HepG2 (cell line): ENCODE data around the gene MGMT. TPM values are rescaled to one million over a fixed set of nuclear protein-coding genes. Genes with fewer than 3 reads are reported as not detected.

Source experiments
- ATAC-seq: fragments of 200-7000 bp; cut with Tn5 transposase; 3 replicates; pipeline ENCODE4 v1.9.1; 2020; ENCODE audit warnings: mild to moderate bottlenecking, moderate library complexity
- BruUV-seq: library from RNA; stranded (reverse); fragments of 400-500 nt; replicated peaks from 2 replicates; lab custom pipeline; 2021; lab: Mats Ljungman, UMichigan
- CTCF ChIA-PET: fragments of 300-600 bp; formaldehyde crosslinking; extraction: SDS; loops from one replicate; lab custom pipeline; 2021; ENCODE audit warnings: low total read pairs, inconsistent platforms, low intra/inter-chr PET ratio; lab: Yijun Ruan, JAX
- POLR2A ChIA-PET: fragments of 350-600 bp; sonication (Branson Sonifier 250); formaldehyde crosslinking; loops from one replicate; lab custom pipeline; 2020; ENCODE audit warnings: antibody characterized with exemption, inconsistent platforms; lab: Yijun Ruan, JAX
- DNase-seq: peaks from one replicate; pipeline ENCODE4 v3.0.0-alpha.2; 2015; ENCODE audit warnings: low spot score
- FAIRE-seq: peaks from 3 replicates; lab custom pipeline; 2011; peaks lifted over from hg19 to GRCh38; lab: Jason Lieb, UNC
- H2AFZ ChIP-seq: one replicate; pipeline ENCODE4 v1.6.1; 2011; ENCODE audit warnings: low read length, inconsistent platforms
- H3K27ac ChIP-seq: fragments of 300-600 bp; 3 replicates; pipeline ENCODE4 v1.8.0; 2011; ENCODE audit warnings: mixed run types, mild to moderate bottlenecking, mixed read lengths, low read length, inconsistent platforms; ENCODE audit not compliant: insufficient read depth; ENCODE audit errors: extremely low read length
- H3K27me3 ChIP-seq, 2 experiments: fragments of 200-600 bp in 1 of 2; 2 replicates in 1 of 2; 3 replicates in 1 of 2; pipeline versions ENCODE4 v1.6.0 to v1.8.0; 2011; ENCODE audit warnings: low read length in 2 of 2, mild to moderate bottlenecking in 2 of 2, moderate library complexity in 2 of 2, inconsistent platforms in 1 of 2; ENCODE audit not compliant: insufficient read depth in 2 of 2, control insufficient read depth in 1 of 2
- H3K36me3 ChIP-seq, 2 experiments: fragments of 200-600 bp in 1 of 2; replicated peaks in 1 of 2; 2 replicates in 1 of 2; 3 replicates in 1 of 2; pipeline versions ENCODE4 v1.5.1 to v1.8.0; 2011; ENCODE audit warnings: low read length in 2 of 2, inconsistent platforms in 1 of 2; ENCODE audit not compliant: insufficient read depth in 2 of 2, control insufficient read depth in 1 of 2
- H3K4me1 ChIP-seq: 2 replicates; pipeline ENCODE4 v1.5.1; 2012; ENCODE audit warnings: low read length, inconsistent platforms; ENCODE audit not compliant: insufficient read depth
- H3K4me2 ChIP-seq: 2 replicates; pipeline ENCODE4 v1.6.0; 2011; ENCODE audit warnings: low read depth, low read length, inconsistent platforms
- H3K4me3 ChIP-seq, 3 experiments: fragments of 200-600 bp in 1 of 3; sonication (generic), shearing (Covaris generic) in 1 of 3; replicated peaks in 1 of 3; 2 replicates each; pipeline ENCODE4 v1.5.1; 2011 to 2016; ENCODE audit warnings: low read length in 3 of 3, inconsistent platforms in 2 of 3, low read depth in 2 of 3, mild to moderate bottlenecking in 2 of 3, control low read depth in 1 of 3, mixed read lengths in 1 of 3; ENCODE audit not compliant: insufficient read depth in 1 of 3
- H3K79me2 ChIP-seq: one replicate; pipeline ENCODE4 v1.6.1; 2011; ENCODE audit warnings: low read length, inconsistent platforms; ENCODE audit not compliant: insufficient read depth
- H3K9ac ChIP-seq: 2 replicates; pipeline ENCODE4 v1.6.0; 2011; ENCODE audit warnings: mild to moderate bottlenecking, low read depth, low read length, inconsistent platforms; ENCODE audit not compliant: insufficient read depth
- H3K9me3 ChIP-seq: 2 replicates; pipeline ENCODE4 v1.5.1; 2012; ENCODE audit warnings: mild to moderate bottlenecking, low read length
- H4K20me1 ChIP-seq: 2 replicates; pipeline ENCODE4 v1.6.0; 2011; ENCODE audit warnings: inconsistent platforms, mild to moderate bottlenecking, low read length, moderate library complexity; ENCODE audit not compliant: insufficient read depth
- SMAD1 ChIP-seq: sonication (generic); formaldehyde crosslinking; IDR thresholded peaks from 2 replicates; pipeline ENCODE4 v1.4.0; 2020; ENCODE audit warnings: missing genetic modification reagents, low read depth, mild to moderate bottlenecking, borderline replicate concordance
- ZNF644 ChIP-seq: IDR thresholded peaks from 2 replicates; pipeline ENCODE4 v1.6.1; 2016; ENCODE audit warnings: low read depth
- WGBS: methylation state at CpG from one replicate; pipeline ENCODE4 v1.1.6; 2017; ENCODE audit warnings: low lambda C conversion rate; 5-methylcytosine and 5-hydroxymethylcytosine counted together
- in situ Hi-C: cut with HindIII; loops from 2 replicates; pipeline ENCODE4 v1.10.0; 2017; ENCODE audit warnings: low pct_unique_long_range_greater_than_20kb; ENCODE audit not compliant: extremely low pct_ligation_motif_present
- intact Hi-C: fragments of 100-400 bp; cut with micrococcal nuclease; formaldehyde crosslinking; loops from one replicate; pipeline ENCODE4 v1.10.0; 2022; ENCODE audit not compliant: unreplicated experiment
- polyA plus RNA-seq, 8 experiments: library from polyadenylated mRNA; depleted of rRNA in 3 of 8; stranded (reverse) in 7 of 8; unstranded in 1 of 8; fragments of >200 nt; fragmentation: Illumina TruSeq in 4 of 8; extraction: Trizol in 4 of 8; gene quantifications; 2 replicates each; pipeline versions ENCODE4 v1.2.1 to v1.2.3, GENCODE V29; 2011 to 2016; ENCODE audit warnings: low read depth in 4 of 8, missing spikeins in 1 of 8, mixed read lengths in 1 of 8; ENCODE audit not compliant: insufficient read depth in 1 of 8
- total RNA-seq, 5 experiments: library from RNA; depleted of rRNA; stranded (reverse); fragments of >200 nt; fragmentation: Illumina TruSeq; extraction: Trizol; gene quantifications; 2 replicates each; pipeline ENCODE4 v1.2.3, GENCODE V29; 2016; ENCODE audit warnings: low read depth in 1 of 5
- TF ChIP-seq, protein P1 (sequence below): sonication (generic); formaldehyde crosslinking; IDR thresholded peaks from 2 replicates; pipeline ENCODE4 v1.5.0; 2020; ENCODE audit warnings: mild to moderate bottlenecking, missing genetic modification reagents
- TF ChIP-seq, protein P2 (sequence below): sonication (generic); formaldehyde crosslinking; IDR thresholded peaks from 2 replicates; pipeline ENCODE4 v1.5.0; 2020; ENCODE audit warnings: mild to moderate bottlenecking, low read depth, missing genetic modification reagents, borderline replicate concordance
- TF ChIP-seq, protein P3 (sequence below): sonication (generic); formaldehyde crosslinking; conservative IDR thresholded peaks from 2 replicates; pipeline ENCODE4 v1.5.0; 2020; ENCODE audit warnings: missing genetic modification reagents
- TF ChIP-seq, protein P4 (sequence below): sonication (generic); formaldehyde crosslinking; IDR thresholded peaks from 2 replicates; pipeline ENCODE4 v1.5.0; 2020; ENCODE audit warnings: mild to moderate bottlenecking, missing genetic modification reagents

The MGMT gene
- total and polyA plus RNA-seq, 2 of the 13 experiments (the other 11 are each of a cell fraction or from before 2014, with no cell fraction given): 12.0 to 19.5 TPM

DNA sequence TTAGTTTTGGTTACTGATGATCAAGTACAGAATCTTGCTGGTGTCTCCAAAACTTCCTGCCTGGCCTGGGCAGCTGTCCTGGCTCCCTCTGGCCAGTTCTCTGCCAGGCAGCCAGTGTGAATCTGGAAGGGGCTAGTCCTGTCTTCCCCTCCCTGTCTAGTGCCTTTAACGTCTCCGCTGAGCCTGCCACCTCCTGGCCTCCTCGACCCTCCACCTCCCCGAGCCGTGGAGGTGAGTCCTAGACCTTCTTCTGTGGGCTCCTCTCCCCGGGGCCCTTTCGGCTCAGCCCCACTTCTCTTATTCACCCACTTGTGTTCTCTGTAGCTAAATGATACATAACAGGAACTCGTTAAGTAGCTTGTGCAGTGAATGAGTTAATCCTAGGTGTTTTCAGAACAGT lies 218.2 kb downstream of the MGMT start:
- CTCF ChIA-PET: no interaction called here

More for the DNA sequence above, 218.2 kb downstream of the MGMT start:
- ATAC-seq (no peak), DNase-seq (no peak), FAIRE-seq (no peak)
- TF ChIP-seq, protein P1, sequence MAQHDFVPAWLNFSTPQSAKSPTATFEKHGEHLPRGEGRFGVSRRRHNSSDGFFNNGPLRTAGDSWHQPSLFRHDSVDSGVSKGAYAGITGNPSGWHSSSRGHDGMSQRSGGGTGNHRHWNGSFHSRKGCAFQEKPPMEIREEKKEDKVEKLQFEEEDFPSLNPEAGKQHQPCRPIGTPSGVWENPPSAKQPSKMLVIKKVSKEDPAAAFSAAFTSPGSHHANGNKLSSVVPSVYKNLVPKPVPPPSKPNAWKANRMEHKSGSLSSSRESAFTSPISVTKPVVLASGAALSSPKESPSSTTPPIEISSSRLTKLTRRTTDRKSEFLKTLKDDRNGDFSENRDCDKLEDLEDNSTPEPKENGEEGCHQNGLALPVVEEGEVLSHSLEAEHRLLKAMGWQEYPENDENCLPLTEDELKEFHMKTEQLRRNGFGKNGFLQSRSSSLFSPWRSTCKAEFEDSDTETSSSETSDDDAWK (CRISPR knock-in tag): no peak
- TF ChIP-seq ZNF644 (no peak), SMAD1 (CRISPR knock-in tag) (no peak)
- TF ChIP-seq, protein P2, sequence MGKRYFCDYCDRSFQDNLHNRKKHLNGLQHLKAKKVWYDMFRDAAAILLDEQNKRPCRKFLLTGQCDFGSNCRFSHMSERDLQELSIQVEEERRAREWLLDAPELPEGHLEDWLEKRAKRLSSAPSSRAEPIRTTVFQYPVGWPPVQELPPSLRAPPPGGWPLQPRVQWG (CRISPR knock-in tag): no peak
- TF ChIP-seq, protein P3, sequence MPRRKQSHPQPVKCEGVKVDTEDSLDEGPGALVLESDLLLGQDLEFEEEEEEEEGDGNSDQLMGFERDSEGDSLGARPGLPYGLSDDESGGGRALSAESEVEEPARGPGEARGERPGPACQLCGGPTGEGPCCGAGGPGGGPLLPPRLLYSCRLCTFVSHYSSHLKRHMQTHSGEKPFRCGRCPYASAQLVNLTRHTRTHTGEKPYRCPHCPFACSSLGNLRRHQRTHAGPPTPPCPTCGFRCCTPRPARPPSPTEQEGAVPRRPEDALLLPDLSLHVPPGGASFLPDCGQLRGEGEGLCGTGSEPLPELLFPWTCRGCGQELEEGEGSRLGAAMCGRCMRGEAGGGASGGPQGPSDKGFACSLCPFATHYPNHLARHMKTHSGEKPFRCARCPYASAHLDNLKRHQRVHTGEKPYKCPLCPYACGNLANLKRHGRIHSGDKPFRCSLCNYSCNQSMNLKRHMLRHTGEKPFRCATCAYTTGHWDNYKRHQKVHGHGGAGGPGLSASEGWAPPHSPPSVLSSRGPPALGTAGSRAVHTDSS: no peak
- TF ChIP-seq, protein P4, sequence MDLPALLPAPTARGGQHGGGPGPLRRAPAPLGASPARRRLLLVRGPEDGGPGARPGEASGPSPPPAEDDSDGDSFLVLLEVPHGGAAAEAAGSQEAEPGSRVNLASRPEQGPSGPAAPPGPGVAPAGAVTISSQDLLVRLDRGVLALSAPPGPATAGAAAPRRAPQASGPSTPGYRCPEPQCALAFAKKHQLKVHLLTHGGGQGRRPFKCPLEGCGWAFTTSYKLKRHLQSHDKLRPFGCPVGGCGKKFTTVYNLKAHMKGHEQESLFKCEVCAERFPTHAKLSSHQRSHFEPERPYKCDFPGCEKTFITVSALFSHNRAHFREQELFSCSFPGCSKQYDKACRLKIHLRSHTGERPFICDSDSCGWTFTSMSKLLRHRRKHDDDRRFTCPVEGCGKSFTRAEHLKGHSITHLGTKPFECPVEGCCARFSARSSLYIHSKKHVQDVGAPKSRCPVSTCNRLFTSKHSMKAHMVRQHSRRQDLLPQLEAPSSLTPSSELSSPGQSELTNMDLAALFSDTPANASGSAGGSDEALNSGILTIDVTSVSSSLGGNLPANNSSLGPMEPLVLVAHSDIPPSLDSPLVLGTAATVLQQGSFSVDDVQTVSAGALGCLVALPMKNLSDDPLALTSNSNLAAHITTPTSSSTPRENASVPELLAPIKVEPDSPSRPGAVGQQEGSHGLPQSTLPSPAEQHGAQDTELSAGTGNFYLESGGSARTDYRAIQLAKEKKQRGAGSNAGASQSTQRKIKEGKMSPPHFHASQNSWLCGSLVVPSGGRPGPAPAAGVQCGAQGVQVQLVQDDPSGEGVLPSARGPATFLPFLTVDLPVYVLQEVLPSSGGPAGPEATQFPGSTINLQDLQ: no peak
- H3K27ac ChIP-seq: no peak overlapping the region
- H3K9ac ChIP-seq: no peak overlapping the region
- H3K4me1 ChIP-seq: no peaks in the 10 kb centered on the region
- peaks cover 5% of the 10 kb centered on the region; the same call in 1 of the 2 replicates for H3K9me3 ChIP-seq
- no peaks in the 10 kb centered on the region for H4K20me1 ChIP-seq
- no peaks in the 10 kb centered on the region for H3K36me3 ChIP-seq
- H3K4me2 ChIP-seq: no peak overlapping the region
- WGBS: 67% methylated on average over 8 of the region's 8 CpGs
- no peaks in the 10 kb centered on the region for H3K79me2 ChIP-seq
- intact Hi-C loops: no loop called here
- H3K4me3 ChIP-seq: no peak overlapping the region
- POLR2A ChIA-PET: no interaction called here
- in situ Hi-C loops: no loop called here
- BruUV-seq: no TSS peak
- no peaks in the 10 kb centered on the region for H3K27me3 ChIP-seq
- H2AFZ ChIP-seq: no peak overlapping the region
